DMS153 treated with DMSO at 0.1 percent for 48 hours (cell line): ENCODE measurements around the gene PRKAR1B.
A peak's percentile ranks its signal among the peaks of the same experiment; 100 is the strongest.

Experiments used
- DNase-seq: peaks from one replicate; lab custom pipeline; 2025; ENCODE audit not compliant: unreplicated experiment; lab: John Stamatoyannopoulos, UW

Gene PRKAR1B

GRCh38 chr7:527723-528122, 199.4 kb downstream of the PRKAR1B start:
- no peak for DNase-seq

- DNase-seq = no peak
These were observed 200.5 kb downstream of the PRKAR1B start for GRCh38 chr7:526460-527034.

GRCh38 chr7:525740-526139, 201.3 kb downstream of the PRKAR1B start:
- DNase-seq = no peak

GRCh38 chr7:524800-525199, 202.3 kb downstream of the PRKAR1B start:
- no peak for DNase-seq

GRCh38 chr7:523347-524336, 203.4 kb downstream of the PRKAR1B start:
- DNase-seq = no peak

GRCh38 chr7:522951-523314, 204.1 kb downstream of the PRKAR1B start:
- no peak for DNase-seq

- DNase-seq = peak; percentile 35
These were observed 204.8 kb downstream of the PRKAR1B start for GRCh38 chr7:522071-522950.

- peak; percentile 25 for DNase-seq
These were observed 205.6 kb downstream of the PRKAR1B start for GRCh38 chr7:521221-522070.

- no peak for DNase-seq
These were observed 206.4 kb downstream of the PRKAR1B start for GRCh38 chr7:520503-521161.

- DNase-seq = peak; percentile 76
These were observed 207.3 kb downstream of the PRKAR1B start, which contains the start of gene PDGFA for GRCh38 chr7:519484-520390. PDGFA (minus strand) TSS chr7:519846; CDS start chr7:519001, 845 bp downstream.

- DNase-seq = peak; percentile 76
These were observed 208.2 kb downstream of the PRKAR1B start for GRCh38 chr7:518630-519483.

- no peak for DNase-seq
These were observed 209.1 kb downstream of the PRKAR1B start for GRCh38 chr7:517774-518629.

GRCh38 chr7:516606-517456, 210.2 kb downstream of the PRKAR1B start:
- no peak for DNase-seq

GRCh38 chr7:516216-516605, 210.9 kb downstream of the PRKAR1B start:
- DNase-seq = no peak

- no peak for DNase-seq
These were observed 211.5 kb downstream of the PRKAR1B start for GRCh38 chr7:515628-516027.
